IMR-90 (cell line): Measurements from ENCODE around the gene RNGTT. TPM values are rescaled to one million over a fixed set of nuclear protein-coding genes. Genes with fewer than 3 reads are reported as not detected.

Source experiments
- ATAC-seq: fragments of 200-7000 bp; cut with Tn5 transposase; 2 replicates; pipeline ENCODE4 v1.9.1; 2020; ENCODE audit warnings: low read depth, mild to moderate bottlenecking, moderate library complexity
- BruUV-seq: library from RNA; stranded (reverse); fragments of 400-500 nt; replicated peaks from 2 replicates; lab custom pipeline; 2021; lab: Mats Ljungman, UMichigan
- CTCF ChIA-PET: fragments of 300-600 bp; formaldehyde crosslinking; extraction: SDS; loops from one replicate; lab custom pipeline; 2021; ENCODE audit warnings: antibody characterized with exemption; lab: Yijun Ruan, JAX
- POLR2A ChIA-PET: fragments of 300-600 bp; sonication (Branson Sonifier 250); formaldehyde crosslinking; loops from one replicate; lab custom pipeline; 2022; ENCODE audit warnings: antibody characterized with exemption; ENCODE audit not compliant: unreplicated experiment; lab: Charles Lee
- DNase-seq: peaks from one replicate; pipeline ENCODE4 v3.0.0; 2013
- H2AFZ ChIP-seq: replicated peaks from 2 replicates; pipeline ENCODE3; 2013; ENCODE audit warnings: low read length, mild to moderate bottlenecking; ENCODE audit not compliant: poor library complexity
- H2AK5ac ChIP-seq: 2 replicates; pipeline ENCODE4 v1.6.1; 2013; ENCODE audit warnings: low read depth, low read length, inconsistent platforms
- H2AK9ac ChIP-seq: replicated peaks from 2 replicates; pipeline ENCODE3; 2013; ENCODE audit warnings: mild to moderate bottlenecking, low read depth, low read length, moderate library complexity; ENCODE audit not compliant: poor library complexity
- H2BK120ac ChIP-seq: 2 replicates; pipeline ENCODE4 v1.6.1; 2013; ENCODE audit warnings: low read depth, low read length, inconsistent platforms
- H2BK15ac ChIP-seq: 3 replicates; pipeline ENCODE4 v1.6.1; 2013; ENCODE audit warnings: low read depth, low read length, inconsistent platforms
- H2BK20ac ChIP-seq: 2 replicates; pipeline ENCODE4 v1.6.1; 2013; ENCODE audit warnings: low read depth, mild to moderate bottlenecking, inconsistent platforms, low read length, moderate library complexity
- H2BK5ac ChIP-seq: 2 replicates; pipeline ENCODE4 v1.6.1; 2013; ENCODE audit warnings: mild to moderate bottlenecking, low read depth, low read length, inconsistent platforms; ENCODE audit not compliant: poor library complexity, severe bottlenecking
- H3K14ac ChIP-seq: replicated peaks from 2 replicates; pipeline ENCODE4 v1.6.1; 2013; ENCODE audit warnings: low read depth, low read length, inconsistent platforms
- H3K18ac ChIP-seq: 2 replicates; pipeline ENCODE4 v1.6.1; 2013; ENCODE audit warnings: low read depth, low read length, control low read depth
- H3K23ac ChIP-seq: 2 replicates; pipeline ENCODE4 v1.6.1; 2013; ENCODE audit warnings: low read depth, low read length, inconsistent platforms
- H3K27ac ChIP-seq: 2 replicates; pipeline ENCODE4 v1.5.1; 2013; ENCODE audit warnings: mild to moderate bottlenecking, control low read depth, low read length; ENCODE audit not compliant: insufficient read depth
- H3K27me3 ChIP-seq: 2 replicates; pipeline ENCODE4 v1.6.1; 2013; ENCODE audit warnings: low read length; ENCODE audit not compliant: control insufficient read depth, insufficient read depth
- H3K36me3 ChIP-seq: 2 replicates; pipeline ENCODE4 v1.6.1; 2013; ENCODE audit warnings: low read length, mixed read lengths; ENCODE audit not compliant: control insufficient read depth, insufficient read depth
- H3K4ac ChIP-seq: 2 replicates; pipeline ENCODE4 v1.6.1; 2013; ENCODE audit warnings: low read depth, low read length, inconsistent platforms
- H3K4me1 ChIP-seq: 2 replicates; pipeline ENCODE4 v1.6.1; 2013; ENCODE audit warnings: low read length, mixed read lengths; ENCODE audit not compliant: control insufficient read depth, insufficient read depth
- H3K4me2 ChIP-seq: 2 replicates; pipeline ENCODE4 v1.6.1; 2013; ENCODE audit warnings: low read depth, mild to moderate bottlenecking, control low read depth, low read length, moderate library complexity
- H3K4me3 ChIP-seq: 2 replicates; pipeline ENCODE4 v1.5.1; 2013; ENCODE audit warnings: low read depth, mild to moderate bottlenecking, control low read depth, low read length, moderate library complexity; ENCODE audit not compliant: insufficient read depth
- H3K56ac ChIP-seq: 2 replicates; pipeline ENCODE4 v1.6.1; 2013; ENCODE audit warnings: low read length, inconsistent platforms; ENCODE audit not compliant: insufficient read depth; ENCODE audit errors: extremely low read depth
- H3K79me1 ChIP-seq, 2 experiments: 2 replicates each; pipeline ENCODE4 v1.6.1; 2013; ENCODE audit warnings: low read length in 2 of 2, inconsistent platforms in 1 of 2, low read depth in 1 of 2
- H3K9ac ChIP-seq: 2 replicates; pipeline ENCODE4 v1.6.1; 2013; ENCODE audit warnings: low read depth, low read length, control low read depth
- H3K9me1 ChIP-seq: 2 replicates; pipeline ENCODE4 v1.6.1; 2013; ENCODE audit warnings: low read length, inconsistent platforms; ENCODE audit not compliant: insufficient read depth
- H3K9me3 ChIP-seq: 2 replicates; pipeline ENCODE4 v1.6.1; 2013; ENCODE audit warnings: low read length; ENCODE audit not compliant: control insufficient read depth, insufficient read depth
- H4K20me1 ChIP-seq: 2 replicates; pipeline ENCODE4 v1.6.1; 2013; ENCODE audit warnings: low read length, inconsistent platforms; ENCODE audit not compliant: insufficient read depth
- H4K5ac ChIP-seq: 2 replicates; pipeline ENCODE4 v1.6.1; 2013; ENCODE audit warnings: mild to moderate bottlenecking, low read depth, low read length, control low read depth
- H4K8ac ChIP-seq, 2 experiments: 2 replicates each; pipeline ENCODE4 v1.6.1; 2013; ENCODE audit warnings: low read depth in 2 of 2, low read length in 2 of 2, control low read depth in 1 of 2, inconsistent platforms in 1 of 2
- H4K91ac ChIP-seq: 2 replicates; pipeline ENCODE4 v1.6.1; 2013; ENCODE audit warnings: low read depth, low read length, inconsistent platforms; ENCODE audit not compliant: insufficient read depth
- CEBPB ChIP-seq: IDR thresholded peaks from 2 replicates; pipeline ENCODE4 v1.6.1; 2012; ENCODE audit warnings: low read depth, low read length, improper control_type of control experiment
- MAFK ChIP-seq: IDR thresholded peaks from 2 replicates; pipeline ENCODE4 v1.6.1; 2012; ENCODE audit warnings: low read depth, low read length, improper control_type of control experiment
- MAZ ChIP-seq: IDR thresholded peaks from 2 replicates; pipeline ENCODE4 v1.6.1; 2012; ENCODE audit warnings: low read depth, mild to moderate bottlenecking, low read length, improper control_type of control experiment, moderate library complexity, borderline replicate concordance
- MXI1 ChIP-seq: IDR thresholded peaks from 2 replicates; pipeline ENCODE4 v1.6.1; 2012; ENCODE audit warnings: low read depth, mild to moderate bottlenecking, low read length, moderate library complexity, borderline replicate concordance
- RAD21 ChIP-seq: IDR thresholded peaks from 2 replicates; pipeline ENCODE4 v1.6.1; 2012; ENCODE audit warnings: low read length, improper control_type of control experiment
- RCOR1 ChIP-seq: IDR thresholded peaks from 2 replicates; pipeline ENCODE4 v1.6.1; 2012; ENCODE audit warnings: mild to moderate bottlenecking, low read length, improper control_type of control experiment; ENCODE audit not compliant: insufficient replicate concordance
- WGBS, 2 experiments: methylation state at CpG; one replicate each; pipeline versions ENCODE4 v1.1.5 to v1.1.7; 2013; ENCODE audit warnings: missing lambda C conversion rate in 2 of 2; ENCODE audit not compliant: insufficient read length in 1 of 2; ENCODE audit errors: extremely low coverage in 2 of 2; 5-methylcytosine and 5-hydroxymethylcytosine counted together
- dilution Hi-C: fragments of 300-500 bp; cut with HindIII; formaldehyde crosslinking; loops from one replicate; pipeline ENCODE4 v1.14.3; 2018; ENCODE audit warnings: low sequenced_read_pairs; ENCODE audit not compliant: unreplicated experiment
- in situ Hi-C: fragments of 300-500 bp; cut with MboI; formaldehyde crosslinking; loops from 3 replicates; pipeline ENCODE4 v1.14.3; 2019; ENCODE audit warnings: low sequenced_read_pairs, inconsistent platforms, mixed read lengths
- intact Hi-C: fragments of 100-400 bp; cut with micrococcal nuclease; formaldehyde crosslinking; loops from 2 replicates; pipeline ENCODE4 v1.10.0; 2022
- polyA plus RNA-seq, 3 experiments: library from polyadenylated mRNA; depleted of rRNA; stranded (reverse); fragments of >200 nt; gene quantifications; 2 replicates each; pipeline ENCODE4 v1.2.3, GENCODE V29; 2012; ENCODE audit warnings: low replicate concordance in 1 of 3
- total RNA-seq: library from RNA; depleted of rRNA; stranded (reverse); fragments of >200 nt; gene quantifications from 2 replicates; pipeline ENCODE4 v1.2.3, GENCODE V29; 2012
- TF ChIP-seq, protein P1 (sequence below): fragments of 150-350 bp; IDR thresholded peaks from 2 replicates; pipeline ENCODE4 v1.6.1; 2016; ENCODE audit warnings: low read depth, mild to moderate bottlenecking, low read length, moderate library complexity, borderline replicate concordance

RNGTT gene
- total and polyA plus RNA-seq, 2 of the 4 experiments (the other 2 are of a cell fraction), result 5.4 to 21.7 TPM

DNA sequence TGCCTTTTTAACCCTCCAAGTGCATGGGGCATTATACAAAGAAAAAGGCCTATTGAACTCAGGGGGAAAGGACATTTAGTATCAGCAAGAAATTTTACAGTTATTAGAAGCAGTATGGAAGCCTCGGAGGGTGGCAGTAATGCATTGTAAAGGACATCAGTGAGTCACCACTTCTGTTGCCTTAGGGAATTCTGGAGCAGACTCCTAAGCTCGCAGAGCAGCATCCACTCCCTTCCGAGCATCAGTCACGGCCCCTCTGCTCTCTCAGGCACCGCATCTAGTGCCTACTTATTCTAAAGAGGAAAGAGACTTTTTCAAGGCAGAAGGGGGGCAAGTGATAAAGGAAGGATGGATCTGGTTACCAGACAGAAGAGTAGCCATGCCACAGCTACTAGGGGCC is 296.5 kb downstream of the RNGTT start:
- H3K27ac ChIP-seq, result no peak overlapping the region
- H3K18ac ChIP-seq, result no peak overlapping the region
- no peak overlapping the region for H2AFZ ChIP-seq
- ATAC-seq (no peak), DNase-seq (no peak)
- no peaks in the 10 kb centered on the region for H3K9me1 ChIP-seq
- H2AK5ac ChIP-seq, result no peak overlapping the region
- ChIA-PET POLR2A (no interaction called here), CTCF (no interaction called here)
- H4K91ac ChIP-seq, result no peak overlapping the region
- H3K4ac ChIP-seq, result no peak overlapping the region
- H3K4me1 ChIP-seq, result no peaks in the 10 kb centered on the region
- no peak overlapping the region for H3K4me3 ChIP-seq
- no peak overlapping the region for H4K5ac ChIP-seq
- H3K4me2 ChIP-seq, result no peak overlapping the region
- no peak overlapping the region for H2BK5ac ChIP-seq
- dilution Hi-C loops (no loop called here), in situ Hi-C loops (no loop called here), intact Hi-C loops (no loop called here)
- H3K23ac ChIP-seq, result no peak overlapping the region
- no peaks in the 10 kb centered on the region; the same call in 1 of the 2 replicates for H4K20me1 ChIP-seq
- TF ChIP-seq MAZ (no peak), MXI1 (no peak), CEBPB (no peak), RAD21 (no peak), MAFK (no peak), RCOR1 (no peak)
- TF ChIP-seq, protein P1, sequence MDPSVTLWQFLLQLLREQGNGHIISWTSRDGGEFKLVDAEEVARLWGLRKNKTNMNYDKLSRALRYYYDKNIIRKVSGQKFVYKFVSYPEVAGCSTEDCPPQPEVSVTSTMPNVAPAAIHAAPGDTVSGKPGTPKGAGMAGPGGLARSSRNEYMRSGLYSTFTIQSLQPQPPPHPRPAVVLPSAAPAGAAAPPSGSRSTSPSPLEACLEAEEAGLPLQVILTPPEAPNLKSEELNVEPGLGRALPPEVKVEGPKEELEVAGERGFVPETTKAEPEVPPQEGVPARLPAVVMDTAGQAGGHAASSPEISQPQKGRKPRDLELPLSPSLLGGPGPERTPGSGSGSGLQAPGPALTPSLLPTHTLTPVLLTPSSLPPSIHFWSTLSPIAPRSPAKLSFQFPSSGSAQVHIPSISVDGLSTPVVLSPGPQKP, result no peak
- no peak overlapping the region for H2BK20ac ChIP-seq
- no peak overlapping the region for H4K8ac ChIP-seq
- H2BK15ac ChIP-seq, result no peak overlapping the region
- no peaks in the 10 kb centered on the region for H3K27me3 ChIP-seq
- peaks cover 3 to 6% of the 10 kb centered on the region in 2 experiments; a peak in 1 of 4 replicates for H3K79me1 ChIP-seq
- no CpG with 5 or more reads among the region's 5 CpGs for WGBS, 2 experiments
- peaks cover 11% of the 10 kb centered on the region for H3K9me3 ChIP-seq
- BruUV-seq, result no TSS peak
- no peak overlapping the region for H3K14ac ChIP-seq
- H3K9ac ChIP-seq, result no peak overlapping the region
- no peak overlapping the region for H2BK120ac ChIP-seq
- H3K56ac ChIP-seq, result no peak overlapping the region
- H3K36me3 ChIP-seq, result 0 out of 2 replicates have a peak, but pooled peaks cover 2% of the 10 kb centered on the region
- H2AK9ac ChIP-seq, result no peak overlapping the region
